ENCODE results near the gene USP44. TPM values are rescaled to one million over a fixed set of nuclear protein-coding genes. Genes with fewer than 3 reads are reported as not detected.

USP44 gene
- total RNA-seq, 1 experiment from 2014 or later: 0.34 TPM

- in situ Hi-C loops (cut with HindIII; ENCODE audit: low sequenced_read_pairs): no loop called here
- no peak for DNase-seq (ENCODE audit: low spot score)
Observed at GRCh38 chr12:95549392-95550084, 1.7 kb downstream of the USP44 start.

GRCh38 chr12:95548539-95549391 is 2.5 kb downstream of the USP44 start:
- in situ Hi-C loops (cut with HindIII; ENCODE audit: low sequenced_read_pairs): no loop called here

GRCh38 chr12:95548056-95548538 is 3.2 kb downstream of the USP44 start:
- in situ Hi-C loops (cut with HindIII; ENCODE audit: low sequenced_read_pairs): no loop called here
- peak; percentile 65 for DNase-seq (ENCODE audit: low spot score)

More at GRCh38 chr12:95548539-95549391, 2.5 kb downstream of the USP44 start:
- peak; percentile 72 for DNase-seq (ENCODE audit: low spot score)

- DNase-seq (ENCODE audit: low spot score): peak; percentile 66
- in situ Hi-C loops (cut with HindIII; ENCODE audit: low sequenced_read_pairs): no loop called here
Observed at GRCh38 chr12:95547522-95548055, 3.7 kb downstream of the USP44 start.

GRCh38 chr12:95546491-95546813 is 4.8 kb downstream of the USP44 start:
- peak; percentile 69 for DNase-seq (ENCODE audit: low spot score)
- in situ Hi-C loops (cut with HindIII; ENCODE audit: low sequenced_read_pairs): no loop called here

GRCh38 chr12:95545731-95546490 is 5.4 kb downstream of the USP44 start:
- in situ Hi-C loops (cut with HindIII; ENCODE audit: low sequenced_read_pairs): no loop called here
- DNase-seq (ENCODE audit: low spot score): peak; percentile 41

- no peak for DNase-seq (ENCODE audit: low spot score)
- in situ Hi-C loops (cut with HindIII; ENCODE audit: low sequenced_read_pairs): no loop called here
Observed at GRCh38 chr12:95545303-95545702, 6.0 kb downstream of the USP44 start.

- in situ Hi-C loops (cut with HindIII; ENCODE audit: low sequenced_read_pairs): no loop called here
- DNase-seq (ENCODE audit: low spot score): no peak
Observed at GRCh38 chr12:95544756-95545155, 6.5 kb downstream of the USP44 start.

GRCh38 chr12:95543305-95543704 is 8.0 kb downstream of the USP44 start:
- in situ Hi-C loops (cut with HindIII; ENCODE audit: low sequenced_read_pairs): no loop called here
- no peak for DNase-seq (ENCODE audit: low spot score)

- DNase-seq (ENCODE audit: low spot score): no peak
- in situ Hi-C loops (cut with HindIII; ENCODE audit: low sequenced_read_pairs): no loop called here
Observed at GRCh38 chr12:95541436-95541835, 9.8 kb downstream of the USP44 start.

GRCh38 chr12:95538656-95539055 is 12.6 kb downstream of the USP44 start:
- DNase-seq (ENCODE audit: low spot score): no peak
- in situ Hi-C loops (cut with HindIII; ENCODE audit: low sequenced_read_pairs): no loop called here

- in situ Hi-C loops (cut with HindIII; ENCODE audit: low sequenced_read_pairs): no loop called here
- no peak for DNase-seq (ENCODE audit: low spot score)
Observed at GRCh38 chr12:95538006-95538405, 13.3 kb downstream of the USP44 start.

GRCh38 chr12:95533985-95534384 is 17.3 kb downstream of the USP44 start:
- DNase-seq (ENCODE audit: low spot score): no peak
- in situ Hi-C loops (cut with HindIII; ENCODE audit: low sequenced_read_pairs): no loop called here

GRCh38 chr12:95532851-95533250 is 18.4 kb downstream of the USP44 start:
- DNase-seq (ENCODE audit: low spot score): no peak
- in situ Hi-C loops (cut with HindIII; ENCODE audit: low sequenced_read_pairs): no loop called here

- in situ Hi-C loops (cut with HindIII; ENCODE audit: low sequenced_read_pairs): no loop called here
- no peak for DNase-seq (ENCODE audit: low spot score)
Observed at GRCh38 chr12:95529693-95530225, 21.5 kb downstream of the USP44 start.

GRCh38 chr12:95528431-95528830 is 22.8 kb downstream of the USP44 start:
- in situ Hi-C loops (cut with HindIII; ENCODE audit: low sequenced_read_pairs): no loop called here
- DNase-seq (ENCODE audit: low spot score): no peak

- no peak for DNase-seq (ENCODE audit: low spot score)
- in situ Hi-C loops (cut with HindIII; ENCODE audit: low sequenced_read_pairs): no loop called here
Observed at GRCh38 chr12:95522692-95523091, 28.6 kb downstream of the USP44 start.

GRCh38 chr12:95520816-95521215 is 30.5 kb downstream of the USP44 start:
- DNase-seq (ENCODE audit: low spot score): no peak
- in situ Hi-C loops (cut with HindIII; ENCODE audit: low sequenced_read_pairs): no loop called here

GRCh38 chr12:95518944-95519343 is 32.3 kb downstream of the USP44 start:
- no peak for DNase-seq (ENCODE audit: low spot score)
- in situ Hi-C loops (cut with HindIII; ENCODE audit: low sequenced_read_pairs): no loop called here

Measured in G401 (cell line).